Stomach (tissue), 19 donors: ENCODE results near the gene YWHAB. TPM values are rescaled to one million over a fixed set of nuclear protein-coding genes. Genes with fewer than 3 reads are reported as not detected.

ENCODE experiments used
- DNase-seq, 2 donors: peaks; one replicate each; pipeline versions ENCODE4 v3.0.0 to v3.0.0-alpha.2; 2013 to 2019
- H3K27ac ChIP-seq, 5 donors: fragments of 200-600 bp in 4 of 5; sonication (generic) in 4 of 5; one replicate each; pipeline ENCODE4 v1.5.1; 2013 to 2019; ENCODE audit warnings: mild to moderate bottlenecking in 1 of 5, moderate library complexity in 1 of 5
- H3K27me3 ChIP-seq, 3 donors: fragments of 200-600 bp; sonication (generic); one replicate each; pipeline ENCODE4 v1.5.1; 2017 to 2019; ENCODE audit warnings: mixed run types in 1 of 3
- H3K36me3 ChIP-seq, 4 donors: fragments of 200-600 bp; sonication (generic); 1 replicate in 3 of 4; 2 replicates in 1 of 4; pipeline ENCODE4 v1.5.1; 2016 to 2019
- H3K4me1 ChIP-seq, 4 donors: fragments of 200-600 bp; sonication (generic); one replicate each; pipeline ENCODE4 v1.5.1; 2016 to 2019
- H3K4me3 ChIP-seq, 4 donors: fragments of 200-600 bp; sonication (generic) in 3 of 4; one replicate each; pipeline ENCODE4 v1.5.1; 2016 to 2019; ENCODE audit warnings: mild to moderate bottlenecking in 1 of 4
- H3K9me3 ChIP-seq, 4 donors: fragments of 200-600 bp; sonication (generic); one replicate each; pipeline ENCODE4 v1.5.1; 2016 to 2019
- EP300 ChIP-seq: sonication (generic); formaldehyde crosslinking; IDR thresholded peaks from one replicate; pipeline ENCODE4 v1.6.1; 2017; ENCODE audit warnings: antibody characterized with exemption
- POLR2A ChIP-seq, 4 donors: fragments of 450-650 bp; IDR thresholded peaks; one replicate each; pipeline ENCODE4 v1.6.1; 2016; ENCODE audit warnings: antibody characterized with exemption in 4 of 4, control low read depth in 2 of 4, mild to moderate bottlenecking in 1 of 4, moderate library complexity in 1 of 4
- POLR2AphosphoS5 ChIP-seq, 3 donors: sonication (generic); formaldehyde crosslinking; IDR thresholded peaks; one replicate each; pipeline ENCODE4 v1.6.1; 2016; ENCODE audit warnings: antibody characterized with exemption in 3 of 3
- WGBS, 5 donors: extraction: QIAGEN DNeasy Blood & Tissue Kit in 3 of 5; methylation state at CpG; one replicate each; pipeline versions ENCODE4 v1.1.5 to v1.1.7; 2013 to 2018; 5-methylcytosine and 5-hydroxymethylcytosine counted together
- intact Hi-C: fragments of 100-400 bp; cut with DNase I; formaldehyde crosslinking; loops from one replicate; pipeline ENCODE4 v1.15.1; 2023; ENCODE audit warnings: low total_unique reads
- long read RNA-seq, 10 donors: transcript quantifications; one replicate each; lab custom pipeline, GENCODE V29; 2026
- polyA plus RNA-seq, 3 donors: library from polyadenylated mRNA; stranded (reverse); fragments of 200-250 nt; gene quantifications; one replicate each; pipeline ENCODE4 v1.2.3, GENCODE V29; 2013
- total RNA-seq, 5 donors: library from RNA; depleted of rRNA; stranded (reverse); fragments of >200 nt; gene quantifications; one replicate each; pipeline versions ENCODE4 v1.1.0 to v1.2.3, GENCODE V29; 2014 to 2016
- TF ChIP-seq, protein P1 (sequence below), 7 experiments: fragments of 450-650 bp in 4 of 7; fragments of 200-600 bp in 3 of 7; sonication (generic) in 3 of 7; IDR thresholded peaks; one replicate each; pipeline ENCODE4 v1.5.1; 2016 to 2019; ENCODE audit warnings: antibody characterized with exemption in 7 of 7, control low read depth in 2 of 7, mild to moderate bottlenecking in 1 of 7
- donor health status: healthy with polysubstance abuse.
- donor health status: Bipolar disorder and iron deficiency.
- donor health status: healthy.

Gene YWHAB
- total RNA-seq (100 to 1,000 TPM in 3 of 5 donors, 10 to 100 TPM in 2; 52.2 to 131 (median 109) TPM), polyA plus RNA-seq (100 to 1,000 TPM in 1 of 3 donors, 10 to 100 TPM in 2; 71.8 to 135 (median 76.9) TPM)
- long read RNA-seq, donor 1, transcript YWHAB-201 (6 exons, 3,049 nt): major isoform, 24 of 67 reads
- long read RNA-seq, donor 1, partial matches to known transcripts: 39 of 67 reads
- long read RNA-seq, donor 1, other reads (novel, unspliced or antisense): 0 of 67 reads
- long read RNA-seq, donor 2, transcript YWHAB-202 (7 exons, 3,109 nt): minor isoform, 5 of 214 reads
- long read RNA-seq, donor 2, transcript YWHAB-201 (6 exons, 3,049 nt): major isoform, 39 of 214 reads
- long read RNA-seq, donor 2, partial matches to known transcripts: 170 of 214 reads
- long read RNA-seq, donor 2, other reads (novel, unspliced or antisense): 0 of 214 reads
- long read RNA-seq, donor 3, transcript YWHAB-201 (6 exons, 3,049 nt): major isoform, 23 of 38 reads
- long read RNA-seq, donor 3, partial matches to known transcripts: 13 of 38 reads
- long read RNA-seq, donor 3, other reads (novel, unspliced or antisense): 0 of 38 reads
- long read RNA-seq, donor 4, transcript YWHAB-201 (6 exons, 3,049 nt): major isoform, 7 of 7 reads
- long read RNA-seq, donor 4, partial matches to known transcripts: 0 of 7 reads
- long read RNA-seq, donor 4, other reads (novel, unspliced or antisense): 0 of 7 reads
- long read RNA-seq, donor 5, transcript YWHAB-201 (6 exons, 3,049 nt): major isoform, 54 of 95 reads
- long read RNA-seq, donor 5, partial matches to known transcripts: 38 of 95 reads
- long read RNA-seq, donor 5, other reads (novel, unspliced or antisense): 0 of 95 reads
- long read RNA-seq, donor 6, transcript YWHAB-201 (6 exons, 3,049 nt): major isoform, 93 of 130 reads
- long read RNA-seq, donor 6, transcript YWHAB-202 (7 exons, 3,109 nt): minor isoform, 5 of 130 reads
- long read RNA-seq, donor 6, partial matches to known transcripts: 32 of 130 reads
- long read RNA-seq, donor 6, other reads (novel, unspliced or antisense): 0 of 130 reads
- long read RNA-seq, donor 7, transcript YWHAB-202 (7 exons, 3,109 nt): minor isoform, 6 of 205 reads
- long read RNA-seq, donor 7, transcript YWHAB-201 (6 exons, 3,049 nt): major isoform, 68 of 205 reads
- long read RNA-seq, donor 7, partial matches to known transcripts: 131 of 205 reads
- long read RNA-seq, donor 7, other reads (novel, unspliced or antisense): 0 of 205 reads
- long read RNA-seq, donor 8, transcript YWHAB-201 (6 exons, 3,049 nt): major isoform, 36 of 94 reads
- long read RNA-seq, donor 8, partial matches to known transcripts: 55 of 94 reads
- long read RNA-seq, donor 8, other reads (novel, unspliced or antisense): 0 of 94 reads
- long read RNA-seq, donor 9, transcript YWHAB-201 (6 exons, 3,049 nt): major isoform, 35 of 67 reads
- long read RNA-seq, donor 9, partial matches to known transcripts: 31 of 67 reads
- long read RNA-seq, donor 9, other reads (novel, unspliced or antisense): 0 of 67 reads
- long read RNA-seq, donor 10, transcript YWHAB-201 (6 exons, 3,049 nt): major isoform, 17 of 31 reads
- long read RNA-seq, donor 10, partial matches to known transcripts: 13 of 31 reads
- long read RNA-seq, donor 10, other reads (novel, unspliced or antisense): 0 of 31 reads

GRCh38 chr20:44885392-44886265, at the start of gene YWHAB:
Gene YWHAB, plus strand, starts transcription at chr20:44885705. Its CDS starts 15,829 bp downstream, at chr20:44901534.
- H3K4me3 ChIP-seq: peak within 1 kb of the TSS; percentile 77 to 98 (median 78)
- intact Hi-C loops: no loop called here
- no peak for TF ChIP-seq EP300
- peak; percentile 83 to 96 (median 86) for TF ChIP-seq POLR2AphosphoS5 (IDR thresholded peaks at IDR 0.05)
- TF ChIP-seq, protein P1, sequence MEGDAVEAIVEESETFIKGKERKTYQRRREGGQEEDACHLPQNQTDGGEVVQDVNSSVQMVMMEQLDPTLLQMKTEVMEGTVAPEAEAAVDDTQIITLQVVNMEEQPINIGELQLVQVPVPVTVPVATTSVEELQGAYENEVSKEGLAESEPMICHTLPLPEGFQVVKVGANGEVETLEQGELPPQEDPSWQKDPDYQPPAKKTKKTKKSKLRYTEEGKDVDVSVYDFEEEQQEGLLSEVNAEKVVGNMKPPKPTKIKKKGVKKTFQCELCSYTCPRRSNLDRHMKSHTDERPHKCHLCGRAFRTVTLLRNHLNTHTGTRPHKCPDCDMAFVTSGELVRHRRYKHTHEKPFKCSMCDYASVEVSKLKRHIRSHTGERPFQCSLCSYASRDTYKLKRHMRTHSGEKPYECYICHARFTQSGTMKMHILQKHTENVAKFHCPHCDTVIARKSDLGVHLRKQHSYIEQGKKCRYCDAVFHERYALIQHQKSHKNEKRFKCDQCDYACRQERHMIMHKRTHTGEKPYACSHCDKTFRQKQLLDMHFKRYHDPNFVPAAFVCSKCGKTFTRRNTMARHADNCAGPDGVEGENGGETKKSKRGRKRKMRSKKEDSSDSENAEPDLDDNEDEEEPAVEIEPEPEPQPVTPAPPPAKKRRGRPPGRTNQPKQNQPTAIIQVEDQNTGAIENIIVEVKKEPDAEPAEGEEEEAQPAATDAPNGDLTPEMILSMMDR (IDR thresholded peaks at IDR 0.05): peak in 1 of 7 experiments; percentile 15
- TF ChIP-seq POLR2A (IDR thresholded peaks at IDR 0.05): peak in 1 of 4 donors; percentile 44
- WGBS, 5 donors: 0 to 1% (median 1%) methylated on average over 42 to 88 of the region's 88 CpGs
- peak; percentile 99 to 100 for DNase-seq
- no peaks in the 10 kb centered on the region for H3K36me3 ChIP-seq
- H3K27ac ChIP-seq: peak within 1 kb of the TSS; percentile 89 to 98 (median 98)
- H3K27me3 ChIP-seq: no peaks in the 10 kb centered on the region
- H3K9me3 ChIP-seq: no peaks in the 10 kb centered on the region
- peaks cover 37 to 54% (median 47%) of the 10 kb centered on the region in 4 donors for H3K4me1 ChIP-seq

- Histone ChIP-seq H3K27ac (no peak overlapping the region), H3K9me3 (no peaks in the 10 kb centered on the region), H3K27me3 (peaks cover 0 to 26% (median 0%) of the 10 kb centered on the region in 3 donors), H3K4me3 (no peak overlapping the region), H3K36me3 (no peaks in the 10 kb centered on the region), H3K4me1 (no peaks in the 10 kb centered on the region)
- DNase-seq: no peak
- TF ChIP-seq EP300 (no peak), POLR2AphosphoS5 (IDR thresholded peaks at IDR 0.05) (no peak), POLR2A (IDR thresholded peaks at IDR 0.05) (no peak)
- TF ChIP-seq, protein P1 (IDR thresholded peaks at IDR 0.05): no peak
- WGBS, 5 donors: 82 to 95% (median 90%) methylated on average over 12 of the region's 12 CpGs
- intact Hi-C loops: no loop called here
Measured at GRCh38 chr20:44836601-44837120, 48.8 kb upstream of the YWHAB start.

GRCh38 chr20:44837946-44838345, 47.6 kb upstream of the YWHAB start:
- WGBS, 5 donors: 38 to 48% (median 44%) methylated on average over 3 of the region's 3 CpGs
- Histone ChIP-seq H3K36me3 (no peaks in the 10 kb centered on the region), H3K4me1 (no peaks in the 10 kb centered on the region), H3K27ac (no peak overlapping the region), H3K4me3 (no peak overlapping the region), H3K27me3 (peaks cover 0 to 31% (median 0%) of the 10 kb centered on the region in 3 donors), H3K9me3 (no peaks in the 10 kb centered on the region)
- intact Hi-C loops: no loop called here
- DNase-seq: peak in 1 of 2 donors; percentile 16
- TF ChIP-seq POLR2A (IDR thresholded peaks at IDR 0.05) (no peak), POLR2AphosphoS5 (IDR thresholded peaks at IDR 0.05) (no peak), EP300 (no peak)
- TF ChIP-seq, protein P1 (IDR thresholded peaks at IDR 0.05): no peak
